SK-N-SH treated with all-trans-retinoic acid at 6 μM for 48 hours (cell line): ENCODE results near the gene UVRAG.
A peak's percentile ranks its signal among the peaks of the same experiment; 100 is the strongest.

ENCODE experiments used
- ATAC-seq: fragments of 200-7000 bp; cut with Tn5 transposase; 3 replicates; pipeline ENCODE4 v1.9.1; 2020; ENCODE audit warnings: mild to moderate bottlenecking, moderate library complexity
- ARNTL ChIP-seq: fragments of 450-650 bp; formaldehyde crosslinking; IDR thresholded peaks from 2 replicates; pipeline ENCODE4 v1.5.0; 2020; ENCODE audit warnings: low read depth, mild to moderate bottlenecking, moderate library complexity, borderline replicate concordance
- BACH2 ChIP-seq: fragments of 250-450 bp; sonication (Bioruptor Pico); IDR thresholded peaks from 2 replicates; pipeline ENCODE4 v1.9.0; 2021; ENCODE audit warnings: mild to moderate bottlenecking, borderline replicate concordance
- CSDC2 ChIP-seq: fragments of 250-450 bp; sonication (Bioruptor Pico); IDR thresholded peaks from 2 replicates; pipeline ENCODE4 v1.5.0; 2020; ENCODE audit warnings: mild to moderate bottlenecking, moderate library complexity
- ESRRG ChIP-seq: fragments of 250-450 bp; sonication (Bioruptor Pico); IDR thresholded peaks from 2 replicates; pipeline ENCODE4 v1.6.1; 2021; ENCODE audit warnings: mild to moderate bottlenecking
- GLIS3 ChIP-seq: fragments of 250-450 bp; sonication (Bioruptor Pico); IDR thresholded peaks from 2 replicates; pipeline ENCODE4 v1.5.0; 2020; ENCODE audit warnings: mild to moderate bottlenecking, moderate library complexity
- ISL1 ChIP-seq: fragments of 250-450 bp; sonication (Bioruptor Pico); IDR thresholded peaks from 2 replicates; pipeline ENCODE4 v2.1.2; 2022; ENCODE audit warnings: mild to moderate bottlenecking, moderate library complexity
- OSR1 ChIP-seq: fragments of 250-450 bp; sonication (Bioruptor Pico); IDR thresholded peaks from 2 replicates; pipeline ENCODE4 v1.8.0; 2022; ENCODE audit warnings: moderate library complexity, mild to moderate bottlenecking, inconsistent platforms
- PPARA ChIP-seq: fragments of 250-450 bp; sonication (Bioruptor Pico); IDR thresholded peaks from 2 replicates; pipeline ENCODE4 v1.5.0; 2020; ENCODE audit warnings: mild to moderate bottlenecking, borderline replicate concordance
- RARB ChIP-seq: fragments of 250-450 bp; sonication (Bioruptor Pico); IDR thresholded peaks from 2 replicates; pipeline ENCODE4 v1.8.0; 2021; ENCODE audit warnings: mild to moderate bottlenecking, moderate library complexity
- SNAI2 ChIP-seq: fragments of 250-450 bp; sonication (Bioruptor Pico); IDR thresholded peaks from 2 replicates; pipeline ENCODE4 v1.5.0; 2020; ENCODE audit warnings: mild to moderate bottlenecking, moderate library complexity
- TCF4 ChIP-seq: fragments of 250-450 bp; sonication (Bioruptor Pico); IDR thresholded peaks from 2 replicates; pipeline ENCODE4 v1.8.0; 2021; ENCODE audit warnings: mild to moderate bottlenecking, moderate library complexity, borderline replicate concordance
- TOX ChIP-seq: fragments of 250-450 bp; sonication (Bioruptor Pico); IDR thresholded peaks from 2 replicates; pipeline ENCODE4 v1.8.0; 2021; ENCODE audit warnings: mild to moderate bottlenecking, moderate library complexity, borderline replicate concordance
- ZC3H10 ChIP-seq: fragments of 250-450 bp; sonication (Bioruptor Pico); IDR thresholded peaks from 2 replicates; pipeline ENCODE4 v1.5.1; 2021; ENCODE audit warnings: mild to moderate bottlenecking, moderate library complexity
- ZFP3 ChIP-seq: fragments of 250-450 bp; sonication (Bioruptor Pico); IDR thresholded peaks from 2 replicates; pipeline ENCODE4 v1.5.0; 2020; ENCODE audit warnings: mild to moderate bottlenecking, moderate library complexity
- ZFP30 ChIP-seq: fragments of 450-650 bp; formaldehyde crosslinking; IDR thresholded peaks from 2 replicates; pipeline ENCODE4 v1.5.0; 2022; ENCODE audit warnings: mild to moderate bottlenecking, moderate library complexity
- ZNF70 ChIP-seq: fragments of 450-650 bp; formaldehyde crosslinking; IDR thresholded peaks from 2 replicates; pipeline ENCODE4 v1.5.0; 2020; ENCODE audit warnings: mild to moderate bottlenecking, moderate library complexity
- ZNF8 ChIP-seq: fragments of 450-650 bp; formaldehyde crosslinking; IDR thresholded peaks from 2 replicates; pipeline ENCODE4 v1.5.0; 2020; ENCODE audit warnings: mild to moderate bottlenecking, moderate library complexity
- TF ChIP-seq, protein P1 (sequence below): fragments of 250-450 bp; sonication (Bioruptor Pico); IDR thresholded peaks from 2 replicates; pipeline ENCODE4 v1.8.0; 2021; ENCODE audit warnings: low read depth, mild to moderate bottlenecking, moderate library complexity, borderline replicate concordance
- TF ChIP-seq, protein P2 (sequence below): fragments of 250-450 bp; sonication (Bioruptor Pico); IDR thresholded peaks from 2 replicates; pipeline ENCODE4 v1.5.1; 2021; ENCODE audit warnings: mild to moderate bottlenecking, moderate library complexity
- TF ChIP-seq, protein P3 (sequence below): fragments of 250-450 bp; sonication (Bioruptor Pico); IDR thresholded peaks from 2 replicates; pipeline ENCODE4 v1.8.0; 2020; ENCODE audit warnings: mild to moderate bottlenecking, moderate library complexity, borderline replicate concordance
- TF ChIP-seq, protein P4 (sequence below): fragments of 250-450 bp; sonication (Bioruptor Pico); IDR thresholded peaks from 2 replicates; pipeline ENCODE4 v1.5.1; 2020; ENCODE audit warnings: low read depth, mild to moderate bottlenecking, moderate library complexity

UVRAG gene

DNA sequence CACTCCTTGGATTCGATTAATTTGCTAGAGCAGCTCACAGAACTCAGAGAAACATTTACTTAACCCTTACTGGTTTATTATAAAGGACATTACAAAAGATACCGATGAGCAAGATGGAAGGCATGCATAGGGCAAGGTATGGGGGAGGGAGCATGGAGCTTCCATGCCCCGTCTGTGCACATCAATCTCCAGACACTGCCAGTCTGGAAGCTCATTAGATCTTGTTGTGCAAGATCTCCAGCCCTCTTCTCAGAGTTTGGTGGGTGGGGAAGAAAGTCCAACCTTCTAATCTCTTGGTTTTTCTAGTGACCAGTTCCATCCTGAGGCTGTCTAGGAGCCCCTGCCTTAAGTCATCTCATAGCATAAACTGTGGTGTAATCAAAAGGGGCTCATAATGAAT lies 190.7 kb downstream of the UVRAG start:
- no peak for TF ChIP-seq PPARA (CRISPR knock-in tag)
- TF ChIP-seq, protein P1, sequence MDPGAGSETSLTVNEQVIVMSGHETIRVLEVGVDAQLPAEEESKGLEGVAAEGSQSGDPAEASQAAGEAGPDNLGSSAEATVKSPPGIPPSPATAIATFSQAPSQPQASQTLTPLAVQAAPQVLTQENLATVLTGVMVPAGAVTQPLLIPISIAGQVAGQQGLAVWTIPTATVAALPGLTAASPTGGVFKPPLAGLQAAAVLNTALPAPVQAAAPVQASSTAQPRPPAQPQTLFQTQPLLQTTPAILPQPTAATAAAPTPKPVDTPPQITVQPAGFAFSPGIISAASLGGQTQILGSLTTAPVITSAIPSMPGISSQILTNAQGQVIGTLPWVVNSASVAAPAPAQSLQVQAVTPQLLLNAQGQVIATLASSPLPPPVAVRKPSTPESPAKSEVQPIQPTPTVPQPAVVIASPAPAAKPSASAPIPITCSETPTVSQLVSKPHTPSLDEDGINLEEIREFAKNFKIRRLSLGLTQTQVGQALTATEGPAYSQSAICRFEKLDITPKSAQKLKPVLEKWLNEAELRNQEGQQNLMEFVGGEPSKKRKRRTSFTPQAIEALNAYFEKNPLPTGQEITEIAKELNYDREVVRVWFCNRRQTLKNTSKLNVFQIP (CRISPR knock-in tag): no peak
- TF ChIP-seq GLIS3: no peak
- no peak for TF ChIP-seq BACH2 (CRISPR knock-in tag)
- no peak for TF ChIP-seq ZNF70 (CRISPR knock-in tag)
- no peak for TF ChIP-seq TOX (CRISPR knock-in tag)
- TF ChIP-seq ZNF8 (CRISPR knock-in tag): no peak
- TF ChIP-seq SNAI2 (CRISPR knock-in tag): no peak
- no peak for TF ChIP-seq ZC3H10 (CRISPR knock-in tag)
- TF ChIP-seq, protein P2, sequence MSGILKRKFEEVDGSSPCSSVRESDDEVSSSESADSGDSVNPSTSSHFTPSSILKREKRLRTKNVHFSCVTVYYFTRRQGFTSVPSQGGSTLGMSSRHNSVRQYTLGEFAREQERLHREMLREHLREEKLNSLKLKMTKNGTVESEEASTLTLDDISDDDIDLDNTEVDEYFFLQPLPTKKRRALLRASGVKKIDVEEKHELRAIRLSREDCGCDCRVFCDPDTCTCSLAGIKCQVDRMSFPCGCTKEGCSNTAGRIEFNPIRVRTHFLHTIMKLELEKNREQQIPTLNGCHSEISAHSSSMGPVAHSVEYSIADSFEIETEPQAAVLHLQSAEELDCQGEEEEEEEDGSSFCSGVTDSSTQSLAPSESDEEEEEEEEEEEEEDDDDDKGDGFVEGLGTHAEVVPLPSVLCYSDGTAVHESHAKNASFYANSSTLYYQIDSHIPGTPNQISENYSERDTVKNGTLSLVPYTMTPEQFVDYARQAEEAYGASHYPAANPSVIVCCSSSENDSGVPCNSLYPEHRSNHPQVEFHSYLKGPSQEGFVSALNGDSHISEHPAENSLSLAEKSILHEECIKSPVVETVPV (CRISPR knock-in tag): no peak
- TF ChIP-seq OSR1 (CRISPR knock-in tag): no peak
- TF ChIP-seq, protein P3, sequence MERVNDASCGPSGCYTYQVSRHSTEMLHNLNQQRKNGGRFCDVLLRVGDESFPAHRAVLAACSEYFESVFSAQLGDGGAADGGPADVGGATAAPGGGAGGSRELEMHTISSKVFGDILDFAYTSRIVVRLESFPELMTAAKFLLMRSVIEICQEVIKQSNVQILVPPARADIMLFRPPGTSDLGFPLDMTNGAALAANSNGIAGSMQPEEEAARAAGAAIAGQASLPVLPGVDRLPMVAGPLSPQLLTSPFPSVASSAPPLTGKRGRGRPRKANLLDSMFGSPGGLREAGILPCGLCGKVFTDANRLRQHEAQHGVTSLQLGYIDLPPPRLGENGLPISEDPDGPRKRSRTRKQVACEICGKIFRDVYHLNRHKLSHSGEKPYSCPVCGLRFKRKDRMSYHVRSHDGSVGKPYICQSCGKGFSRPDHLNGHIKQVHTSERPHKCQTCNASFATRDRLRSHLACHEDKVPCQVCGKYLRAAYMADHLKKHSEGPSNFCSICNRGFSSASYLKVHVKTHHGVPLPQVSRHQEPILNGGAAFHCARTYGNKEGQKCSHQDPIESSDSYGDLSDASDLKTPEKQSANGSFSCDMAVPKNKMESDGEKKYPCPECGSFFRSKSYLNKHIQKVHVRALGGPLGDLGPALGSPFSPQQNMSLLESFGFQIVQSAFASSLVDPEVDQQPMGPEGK (CRISPR knock-in tag): no peak
- no peak for TF ChIP-seq RARB (CRISPR knock-in tag)
- no peak for TF ChIP-seq ISL1
- TF ChIP-seq ARNTL (CRISPR knock-in tag): no peak
- TF ChIP-seq CSDC2 (CRISPR knock-in tag): no peak
- no peak for TF ChIP-seq ESRRG
- no peak for TF ChIP-seq TCF4 (CRISPR knock-in tag)
- TF ChIP-seq ZFP30 (CRISPR knock-in tag): no peak
- no peak for ATAC-seq

DNA sequence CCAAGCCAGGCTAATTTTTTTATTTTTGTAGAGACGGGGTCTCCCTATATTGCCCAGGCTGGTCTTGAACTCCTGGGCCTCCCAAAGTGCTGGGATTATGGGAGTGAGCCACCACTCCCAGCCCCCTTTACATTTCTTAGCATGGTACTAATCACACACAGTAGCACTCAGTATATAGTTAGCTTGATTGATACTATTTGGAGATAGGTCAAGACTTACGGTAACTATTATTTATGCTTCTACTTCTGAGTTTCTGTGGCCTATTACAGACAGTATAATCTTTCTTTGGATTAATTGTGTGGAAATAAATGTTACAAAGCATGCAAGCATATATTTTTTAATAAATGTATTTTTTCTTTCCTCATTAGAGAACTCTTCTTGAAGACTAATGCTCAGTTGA lies 192.2 kb downstream of the UVRAG start:
- no peak for TF ChIP-seq ZNF8 (CRISPR knock-in tag)
- no peak for TF ChIP-seq ZFP30 (CRISPR knock-in tag)
- no peak for TF ChIP-seq ZC3H10 (CRISPR knock-in tag)
- no peak for TF ChIP-seq SNAI2 (CRISPR knock-in tag)
- no peak for TF ChIP-seq CSDC2 (CRISPR knock-in tag)
- no peak for TF ChIP-seq PPARA (CRISPR knock-in tag)
- TF ChIP-seq ZFP3: no peak
- no peak for TF ChIP-seq RARB (CRISPR knock-in tag)
- TF ChIP-seq ESRRG: no peak
- TF ChIP-seq, protein P3 (CRISPR knock-in tag): no peak
- TF ChIP-seq, protein P4, sequence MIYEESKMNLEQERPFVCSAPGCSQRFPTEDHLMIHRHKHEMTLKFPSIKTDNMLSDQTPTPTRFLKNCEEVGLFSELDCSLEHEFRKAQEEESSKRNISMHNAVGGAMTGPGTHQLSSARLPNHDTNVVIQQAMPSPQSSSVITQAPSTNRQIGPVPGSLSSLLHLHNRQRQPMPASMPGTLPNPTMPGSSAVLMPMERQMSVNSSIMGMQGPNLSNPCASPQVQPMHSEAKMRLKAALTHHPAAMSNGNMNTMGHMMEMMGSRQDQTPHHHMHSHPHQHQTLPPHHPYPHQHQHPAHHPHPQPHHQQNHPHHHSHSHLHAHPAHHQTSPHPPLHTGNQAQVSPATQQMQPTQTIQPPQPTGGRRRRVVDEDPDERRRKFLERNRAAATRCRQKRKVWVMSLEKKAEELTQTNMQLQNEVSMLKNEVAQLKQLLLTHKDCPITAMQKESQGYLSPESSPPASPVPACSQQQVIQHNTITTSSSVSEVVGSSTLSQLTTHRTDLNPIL (CRISPR knock-in tag): no peak
- TF ChIP-seq, protein P1 (CRISPR knock-in tag): no peak
- TF ChIP-seq GLIS3: no peak
- no peak for TF ChIP-seq TCF4 (CRISPR knock-in tag)
- TF ChIP-seq, protein P2 (CRISPR knock-in tag): no peak
- no peak for TF ChIP-seq ZNF70 (CRISPR knock-in tag)
- no peak for TF ChIP-seq BACH2 (CRISPR knock-in tag)
- ATAC-seq: peak; percentile 75
